Fibroblast of pulmonary artery (primary cell): ENCODE measurements around the gene ELAPOR2.

Experiments used
- DNase-seq: peaks from one replicate; pipeline ENCODE4 v3.0.0-alpha.2; 2010; ENCODE audit warnings: low read depth
- H3K4me3 ChIP-seq: replicated peaks from 2 replicates; pipeline ENCODE4 v1.5.1; 2011; ENCODE audit warnings: low read depth, mild to moderate bottlenecking, control low read depth, low read length, moderate library complexity
- CTCF ChIP-seq: IDR thresholded peaks from 2 replicates; pipeline ENCODE4 v1.5.1; 2011; ENCODE audit warnings: mild to moderate bottlenecking, control low read depth, low read length, inconsistent platforms; ENCODE audit errors: missing control alignments

ELAPOR2 gene

DNA sequence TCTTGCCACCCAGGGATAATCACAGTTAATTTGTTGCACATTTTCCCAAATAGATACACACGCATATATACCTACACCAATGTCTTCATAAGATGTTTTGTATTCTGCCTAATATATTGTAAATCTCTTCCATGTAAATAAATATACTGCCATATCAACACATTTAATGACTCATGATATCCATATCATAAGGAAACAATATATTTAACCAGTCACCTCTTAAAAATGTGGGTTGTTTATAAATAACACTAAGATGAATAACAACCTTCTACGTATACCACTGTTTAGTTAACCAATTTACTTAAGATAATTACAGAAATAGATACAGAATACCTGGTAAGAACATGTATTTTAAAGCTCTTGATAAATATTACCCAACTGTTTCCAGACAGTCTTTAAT is 38.2 kb downstream of the ELAPOR2 start:
- no peak overlapping the region for H3K4me3 ChIP-seq
- no peak for TF ChIP-seq CTCF
- DNase-seq: no peak

DNA sequence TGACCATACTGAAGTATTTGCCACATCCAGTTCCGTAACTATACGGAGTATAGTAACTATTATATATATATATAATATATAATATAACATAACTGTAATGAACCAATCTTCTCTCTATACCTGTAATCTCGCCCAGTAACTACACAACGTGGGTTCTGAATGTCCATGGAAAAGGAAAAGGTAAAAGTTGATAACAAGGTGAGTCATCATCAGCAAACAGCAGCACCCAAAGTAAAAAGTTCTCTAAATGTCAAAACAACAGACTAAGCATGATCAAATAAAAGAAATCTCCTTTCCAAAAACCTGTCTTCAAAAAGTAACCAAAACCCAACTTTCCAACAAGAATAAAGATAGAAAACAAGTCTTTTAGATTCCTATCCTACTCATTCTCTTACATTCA is 42.8 kb downstream of the ELAPOR2 start:
- TF ChIP-seq CTCF: no peak
- no peak for DNase-seq
- no peak overlapping the region for H3K4me3 ChIP-seq

- DNase-seq: no peak
- no peak for TF ChIP-seq CTCF
- H3K4me3 ChIP-seq: no peak overlapping the region
Observed at GRCh38 chr7:87013840-87014190, 45.6 kb downstream of the ELAPOR2 start.

GRCh38 chr7:87013136-87013839 is 46.2 kb downstream of the ELAPOR2 start:
- TF ChIP-seq CTCF: no peak
- no peak for DNase-seq
- no peak overlapping the region for H3K4me3 ChIP-seq
